GM12878 (cell line): ENCODE data around the gene PPP6R2. TPM values are rescaled to one million over a fixed set of nuclear protein-coding genes. Genes with fewer than 3 reads are reported as not detected.

ENCODE experiments used
- ATAC-seq: fragments of 200-7000 bp; cut with Tn5 transposase; 3 replicates; pipeline ENCODE4 v1.9.1; 2020; ENCODE audit warnings: mild to moderate bottlenecking, moderate library complexity
- BruUV-seq: library from RNA; stranded (reverse); fragments of 400-500 nt; replicated peaks from 2 replicates; lab custom pipeline; 2021; lab: Mats Ljungman, UMichigan
- CTCF ChIA-PET: fragments of 300-600 bp; sonication (Branson Sonifier 250); formaldehyde crosslinking; extraction: SDS; loops from one replicate; lab custom pipeline; 2021; ENCODE audit warnings: inconsistent platforms; lab: Yijun Ruan, JAX
- POLR2A ChIA-PET: fragments of 350-600 bp; formaldehyde crosslinking; extraction: SDS; loops from one replicate; lab custom pipeline; 2021; ENCODE audit warnings: inconsistent platforms; lab: Charles Lee
- RAD21 ChIA-PET: fragments of 300-600 bp; sonication (Branson Sonifier 250); formaldehyde crosslinking; loops from one replicate; lab custom pipeline; 2023; ENCODE audit warnings: antibody characterized with exemption; ENCODE audit not compliant: unreplicated experiment; lab: Charles Lee
- SMC1A ChIA-PET: fragments of 300-600 bp; sonication (Branson Sonifier 250); formaldehyde crosslinking; loops from one replicate; lab custom pipeline; 2023; ENCODE audit not compliant: unreplicated experiment, uncharacterized antibody; lab: Charles Lee
- DNase-seq: peaks from one replicate; pipeline ENCODE4 v3.0.0-alpha.2; 2011; ENCODE audit warnings: low read depth, low spot score
- FAIRE-seq: peaks from 3 replicates; lab custom pipeline; 2011; peaks lifted over from hg19 to GRCh38; lab: Jason Lieb, UNC
- H2AFZ ChIP-seq: 2 replicates; pipeline ENCODE4 v1.6.0; 2011; ENCODE audit warnings: low read depth, low read length, control low read depth; ENCODE audit not compliant: control insufficient read depth
- H3K27ac ChIP-seq: 2 replicates; pipeline ENCODE4 v1.5.1; 2011; ENCODE audit warnings: control low read depth; ENCODE audit not compliant: control insufficient read depth, insufficient read depth
- H3K27me3 ChIP-seq, 2 experiments: replicated peaks in 1 of 2; 2 replicates each; pipeline versions ENCODE4 v1.6.0 to v1.6.1; 2011; ENCODE audit warnings: low read length in 1 of 2; ENCODE audit not compliant: control insufficient read depth in 2 of 2, insufficient read depth in 2 of 2
- H3K36me3 ChIP-seq, 2 experiments: 2 replicates each; pipeline ENCODE4 v1.5.1; 2011; ENCODE audit warnings: low read length in 1 of 2; ENCODE audit not compliant: control insufficient read depth in 2 of 2, insufficient read depth in 2 of 2
- H3K4me1 ChIP-seq: 2 replicates; pipeline ENCODE4 v1.6.1; 2011; ENCODE audit warnings: mild to moderate bottlenecking, low read length, moderate library complexity, mixed read lengths; ENCODE audit not compliant: control insufficient read depth, insufficient read depth
- H3K4me2 ChIP-seq: 2 replicates; pipeline ENCODE4 v1.6.0; 2011; ENCODE audit warnings: control low read depth; ENCODE audit not compliant: control insufficient read depth, insufficient read depth
- H3K4me3 ChIP-seq: fragments of 200-600 bp; sonication (generic); 2 replicates; pipeline ENCODE4 v1.5.1; 2016
- H3K79me2 ChIP-seq: 2 replicates; pipeline ENCODE4 v1.6.0; 2011; ENCODE audit warnings: low read length; ENCODE audit not compliant: control insufficient read depth, insufficient read depth
- H3K9ac ChIP-seq: 2 replicates; pipeline ENCODE4 v1.8.0; 2011; ENCODE audit warnings: low read length, control low read depth, mixed read lengths; ENCODE audit not compliant: control insufficient read depth, insufficient read depth
- H3K9me3 ChIP-seq: replicated peaks from 3 replicates; pipeline ENCODE4 v1.5.1; 2011; ENCODE audit warnings: mild to moderate bottlenecking, low read length; ENCODE audit not compliant: control insufficient read depth, insufficient read depth
- H4K20me1 ChIP-seq: 2 replicates; pipeline ENCODE4 v1.6.0; 2011; ENCODE audit not compliant: control insufficient read depth, insufficient read depth
- IRF4 ChIP-seq: IDR thresholded peaks from 2 replicates; pipeline ENCODE4 v1.6.1; 2011; ENCODE audit warnings: low read depth, low read length
- MYB ChIP-seq: fragments of 150-350 bp; IDR thresholded peaks from 2 replicates; pipeline ENCODE4 v1.6.1; 2014; ENCODE audit warnings: mild to moderate bottlenecking, low read depth, low read length, borderline replicate concordance
- NFXL1 ChIP-seq: fragments of 450-650 bp; IDR thresholded peaks from 2 replicates; pipeline ENCODE4 v1.6.1; 2017; ENCODE audit warnings: antibody characterized with exemption, mild to moderate bottlenecking, borderline replicate concordance
- NFYB ChIP-seq: IDR thresholded peaks from 2 replicates; pipeline ENCODE4 v1.6.1; 2011; ENCODE audit warnings: low read depth, mild to moderate bottlenecking, low read length, improper control_type of control experiment, moderate library complexity; ENCODE audit not compliant: insufficient read depth
- POLR2AphosphoS5 ChIP-seq: IDR thresholded peaks from 2 replicates; pipeline ENCODE4 v1.6.1; 2011; ENCODE audit warnings: mild to moderate bottlenecking, low read length, inconsistent platforms
- RAD51 ChIP-seq: fragments of 450-650 bp; IDR thresholded peaks from 2 replicates; pipeline ENCODE4 v1.6.1; 2016; ENCODE audit warnings: moderate library complexity, mild to moderate bottlenecking, inconsistent platforms
- SREBF2 ChIP-seq: IDR thresholded peaks from 2 replicates; pipeline ENCODE4 v1.6.1; 2012; ENCODE audit warnings: mild to moderate bottlenecking, low read length
- STAT1 ChIP-seq: fragments of 450-650 bp; conservative IDR thresholded peaks from 2 replicates; pipeline ENCODE4 v1.6.1; 2014; ENCODE audit warnings: antibody characterized with exemption, mild to moderate bottlenecking
- WGBS: methylation state at CpG from one replicate; pipeline ENCODE4 v1.1.6; 2016; ENCODE audit warnings: low lambda C conversion rate; ENCODE audit not compliant: insufficient replicate concordance, insufficient coverage; ENCODE audit errors: missing lambda C conversion rate; 5-methylcytosine and 5-hydroxymethylcytosine counted together
- in situ Hi-C: fragments of 300-500 bp; cut with MboI; formaldehyde crosslinking; loops from 9 replicates; pipeline ENCODE4 v1.14.3; 2018; ENCODE audit warnings: mixed read lengths
- intact Hi-C: fragments of 100-400 bp; cut with micrococcal nuclease; formaldehyde crosslinking; loops from one replicate; pipeline ENCODE4 v1.14.2; 2022; ENCODE audit not compliant: unreplicated experiment
- polyA plus RNA-seq, 11 experiments: library from polyadenylated mRNA; depleted of rRNA in 4 of 11; unstranded in 6 of 11; stranded (reverse) in 5 of 11; fragments of >200 nt; fragmentation: Nextera tagmentation in 4 of 11; fragmentation: Illumina TruSeq in 1 of 11; extraction: Ambion mirVana in 4 of 11; extraction: Trizol in 1 of 11; gene quantifications; 1 replicate in 1 of 11; 2 replicates in 10 of 11; pipeline versions ENCODE4 v1.2.1 to v1.2.3, GENCODE V29; 2011 to 2016; ENCODE audit warnings: inconsistent platforms in 2 of 11, missing spikeins in 2 of 11, low read depth in 1 of 11
- total RNA-seq, 4 experiments: library from RNA; depleted of rRNA in 3 of 4; stranded (reverse); fragments of >200 nt in 3 of 4; fragmentation: Illumina TruSeq in 1 of 4; extraction: Trizol in 1 of 4; gene quantifications; 2 replicates each; pipeline versions ENCODE4 v1.2.1 to v1.2.3, GENCODE V29; 2013 to 2021
- TF ChIP-seq, protein P1 (sequence below): fragments of 450-650 bp; formaldehyde crosslinking; IDR thresholded peaks from 2 replicates; pipeline ENCODE4 v1.4.0; 2022; ENCODE audit warnings: mild to moderate bottlenecking, moderate library complexity
- TF ChIP-seq, protein P2 (sequence below): fragments of 450-650 bp; IDR thresholded peaks from 2 replicates; pipeline ENCODE4 v1.6.1; 2017; ENCODE audit warnings: mild to moderate bottlenecking, low read depth, inconsistent platforms; ENCODE audit not compliant: poor library complexity, severe bottlenecking
- TF ChIP-seq, protein P3 (sequence below): fragments of 450-650 bp; IDR thresholded peaks from 2 replicates; pipeline ENCODE4 v1.6.1; 2017; ENCODE audit warnings: mild to moderate bottlenecking

Gene PPP6R2
- total and polyA plus RNA-seq, 10 of the 15 experiments (the other 5 are each of a cell fraction or from before 2014, with no cell fraction given) = 0.29 to 52.6 (median 25.4) TPM

DNA sequence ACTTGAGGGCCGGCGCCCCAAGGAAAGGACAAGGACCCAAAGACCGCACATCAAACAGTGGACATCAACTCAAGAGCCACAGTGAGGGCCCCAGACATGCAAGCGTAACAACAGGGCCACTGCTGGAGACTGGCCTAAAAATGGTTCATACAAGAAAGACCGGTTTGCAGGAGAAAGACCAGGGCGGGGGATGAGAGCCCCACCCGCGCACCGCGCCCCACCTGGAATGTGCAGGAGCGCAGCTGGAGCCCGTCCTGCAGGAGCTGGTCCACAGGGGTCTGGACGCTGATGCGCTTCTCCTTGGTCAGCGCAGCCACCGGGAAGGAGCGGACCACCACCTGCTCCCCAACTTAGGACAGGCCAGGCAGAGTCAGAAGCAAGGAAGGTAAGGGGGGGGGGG, 117.8 kb downstream of the PPP6R2 start:
- POLR2A ChIA-PET = no interaction called here
- no peak for TF ChIP-seq NFYB
- TF ChIP-seq MYB = no peak
- ATAC-seq (no peak), DNase-seq (no peak), FAIRE-seq (no peak)
- peaks cover 11 to 56% of the 10 kb centered on the region in 2 experiments for H3K36me3 ChIP-seq
- CTCF ChIA-PET = no interaction called here
- RAD21 ChIA-PET = no interaction called here
- no peak overlapping the region for H3K9ac ChIP-seq
- intact Hi-C loops (no loop called here), in situ Hi-C loops (no loop called here)
- H2AFZ ChIP-seq = no peak overlapping the region
- no peak overlapping the region for H3K4me3 ChIP-seq
- H3K9me3 ChIP-seq = no peaks in the 10 kb centered on the region
- H3K4me2 ChIP-seq = no peak overlapping the region
- no peaks in the 10 kb centered on the region for H3K27me3 ChIP-seq
- no peaks in the 10 kb centered on the region for H3K79me2 ChIP-seq
- no TSS peak for BruUV-seq
- H3K4me1 ChIP-seq = no peaks in the 10 kb centered on the region
- H3K27ac ChIP-seq = no peak overlapping the region
- H4K20me1 ChIP-seq = no peaks in the 10 kb centered on the region
- SMC1A ChIA-PET = no interaction called here
- WGBS = over 99% methylated on average over 17 of the region's 17 CpGs

DNA sequence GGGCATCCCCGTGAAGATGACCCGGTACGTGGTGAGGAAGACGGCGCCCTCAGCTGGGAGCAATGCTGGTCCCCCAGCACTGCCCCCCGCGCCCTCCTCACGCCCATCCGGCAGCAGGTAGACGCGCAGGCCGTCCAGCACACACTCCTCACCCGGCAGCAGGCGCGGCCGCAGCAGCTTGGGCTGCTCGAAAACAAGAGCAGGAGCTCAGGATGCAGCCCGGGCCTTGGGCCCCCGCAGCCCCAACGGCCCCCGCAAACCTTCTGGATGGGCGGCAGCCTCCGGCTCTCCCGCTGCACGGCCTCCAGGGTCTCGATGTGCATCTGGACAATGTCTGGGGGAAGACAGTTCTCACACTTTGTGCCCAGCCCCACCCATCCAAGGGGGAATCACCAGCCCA, 118.4 kb downstream of the PPP6R2 start:
- Histone ChIP-seq H4K20me1 (no peaks in the 10 kb centered on the region), H3K4me1 (no peaks in the 10 kb centered on the region), H3K79me2 (no peaks in the 10 kb centered on the region), H2AFZ (no peak overlapping the region), H3K4me3 (no peak overlapping the region), H3K27ac (no peak overlapping the region), H3K4me2 (no peak overlapping the region), H3K27me3 (no peaks in the 10 kb centered on the region), H3K36me3 (peaks cover 11 to 60% of the 10 kb centered on the region in 2 experiments), H3K9ac (no peak overlapping the region), H3K9me3 (no peaks in the 10 kb centered on the region)
- ChIA-PET SMC1A (no interaction called here), CTCF (no interaction called here), POLR2A (no interaction called here), RAD21 (no interaction called here)
- FAIRE-seq = no peak
- DNase-seq = no peak
- intact Hi-C loops (no loop called here), in situ Hi-C loops (no loop called here)
- no peak for ATAC-seq
- WGBS = 96% methylated on average over 20 of the region's 26 CpGs
- no TSS peak for BruUV-seq
- TF ChIP-seq NFXL1 (no peak), IRF4 (no peak), STAT1 (no peak), RAD51 (no peak), POLR2AphosphoS5 (no peak), SREBF2 (no peak)
- TF ChIP-seq, protein P1, sequence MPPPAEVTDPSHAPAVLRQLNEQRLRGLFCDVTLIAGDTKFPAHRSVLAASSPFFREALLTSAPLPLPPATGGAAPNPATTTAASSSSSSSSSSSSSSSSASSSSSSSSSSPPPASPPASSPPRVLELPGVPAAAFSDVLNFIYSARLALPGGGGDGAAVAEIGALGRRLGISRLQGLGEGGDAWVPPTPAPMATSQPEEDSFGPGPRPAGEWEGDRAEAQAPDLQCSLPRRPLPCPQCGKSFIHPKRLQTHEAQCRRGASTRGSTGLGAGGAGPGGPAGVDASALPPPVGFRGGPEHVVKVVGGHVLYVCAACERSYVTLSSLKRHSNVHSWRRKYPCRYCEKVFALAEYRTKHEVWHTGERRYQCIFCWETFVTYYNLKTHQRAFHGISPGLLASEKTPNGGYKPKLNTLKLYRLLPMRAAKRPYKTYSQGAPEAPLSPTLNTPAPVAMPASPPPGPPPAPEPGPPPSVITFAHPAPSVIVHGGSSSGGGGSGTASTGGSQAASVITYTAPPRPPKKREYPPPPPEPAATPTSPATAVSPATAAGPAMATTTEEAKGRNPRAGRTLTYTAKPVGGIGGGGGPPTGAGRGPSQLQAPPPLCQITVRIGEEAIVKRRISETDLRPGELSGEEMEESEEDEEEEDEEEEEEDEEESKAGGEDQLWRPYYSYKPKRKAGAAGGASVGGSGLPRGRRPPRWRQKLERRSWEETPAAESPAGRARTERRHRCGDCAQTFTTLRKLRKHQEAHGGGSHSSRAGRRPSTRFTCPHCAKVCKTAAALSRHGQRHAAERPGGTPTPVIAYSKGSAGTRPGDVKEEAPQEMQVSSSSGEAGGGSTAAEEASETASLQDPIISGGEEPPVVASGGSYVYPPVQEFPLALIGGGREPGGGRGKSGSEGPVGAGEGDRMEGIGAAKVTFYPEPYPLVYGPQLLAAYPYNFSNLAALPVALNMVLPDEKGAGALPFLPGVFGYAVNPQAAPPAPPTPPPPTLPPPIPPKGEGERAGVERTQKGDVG = no peak
- TF ChIP-seq, protein P2, sequence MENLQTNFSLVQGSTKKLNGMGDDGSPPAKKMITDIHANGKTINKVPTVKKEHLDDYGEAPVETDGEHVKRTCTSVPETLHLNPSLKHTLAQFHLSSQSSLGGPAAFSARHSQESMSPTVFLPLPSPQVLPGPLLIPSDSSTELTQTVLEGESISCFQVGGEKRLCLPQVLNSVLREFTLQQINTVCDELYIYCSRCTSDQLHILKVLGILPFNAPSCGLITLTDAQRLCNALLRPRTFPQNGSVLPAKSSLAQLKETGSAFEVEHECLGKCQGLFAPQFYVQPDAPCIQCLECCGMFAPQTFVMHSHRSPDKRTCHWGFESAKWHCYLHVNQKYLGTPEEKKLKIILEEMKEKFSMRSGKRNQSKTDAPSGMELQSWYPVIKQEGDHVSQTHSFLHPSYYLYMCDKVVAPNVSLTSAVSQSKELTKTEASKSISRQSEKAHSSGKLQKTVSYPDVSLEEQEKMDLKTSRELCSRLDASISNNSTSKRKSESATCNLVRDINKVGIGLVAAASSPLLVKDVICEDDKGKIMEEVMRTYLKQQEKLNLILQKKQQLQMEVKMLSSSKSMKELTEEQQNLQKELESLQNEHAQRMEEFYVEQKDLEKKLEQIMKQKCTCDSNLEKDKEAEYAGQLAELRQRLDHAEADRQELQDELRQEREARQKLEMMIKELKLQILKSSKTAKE = no peak
- TF ChIP-seq, protein P3, sequence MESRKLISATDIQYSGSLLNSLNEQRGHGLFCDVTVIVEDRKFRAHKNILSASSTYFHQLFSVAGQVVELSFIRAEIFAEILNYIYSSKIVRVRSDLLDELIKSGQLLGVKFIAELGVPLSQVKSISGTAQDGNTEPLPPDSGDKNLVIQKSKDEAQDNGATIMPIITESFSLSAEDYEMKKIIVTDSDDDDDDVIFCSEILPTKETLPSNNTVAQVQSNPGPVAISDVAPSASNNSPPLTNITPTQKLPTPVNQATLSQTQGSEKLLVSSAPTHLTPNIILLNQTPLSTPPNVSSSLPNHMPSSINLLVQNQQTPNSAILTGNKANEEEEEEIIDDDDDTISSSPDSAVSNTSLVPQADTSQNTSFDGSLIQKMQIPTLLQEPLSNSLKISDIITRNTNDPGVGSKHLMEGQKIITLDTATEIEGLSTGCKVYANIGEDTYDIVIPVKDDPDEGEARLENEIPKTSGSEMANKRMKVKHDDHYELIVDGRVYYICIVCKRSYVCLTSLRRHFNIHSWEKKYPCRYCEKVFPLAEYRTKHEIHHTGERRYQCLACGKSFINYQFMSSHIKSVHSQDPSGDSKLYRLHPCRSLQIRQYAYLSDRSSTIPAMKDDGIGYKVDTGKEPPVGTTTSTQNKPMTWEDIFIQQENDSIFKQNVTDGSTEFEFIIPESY = no peak
